ENCODE data around the gene PACRG. TPM values are rescaled to one million over a fixed set of nuclear protein-coding genes. Genes with fewer than 3 reads are reported as not detected.
A peak's percentile ranks its signal among the peaks of the same experiment; 100 is the strongest.

PACRG gene
- total and polyA plus RNA-seq, 8 donors: 1.5 to 6.8 (median 4.6) TPM

- TF ChIP-seq, protein P1, sequence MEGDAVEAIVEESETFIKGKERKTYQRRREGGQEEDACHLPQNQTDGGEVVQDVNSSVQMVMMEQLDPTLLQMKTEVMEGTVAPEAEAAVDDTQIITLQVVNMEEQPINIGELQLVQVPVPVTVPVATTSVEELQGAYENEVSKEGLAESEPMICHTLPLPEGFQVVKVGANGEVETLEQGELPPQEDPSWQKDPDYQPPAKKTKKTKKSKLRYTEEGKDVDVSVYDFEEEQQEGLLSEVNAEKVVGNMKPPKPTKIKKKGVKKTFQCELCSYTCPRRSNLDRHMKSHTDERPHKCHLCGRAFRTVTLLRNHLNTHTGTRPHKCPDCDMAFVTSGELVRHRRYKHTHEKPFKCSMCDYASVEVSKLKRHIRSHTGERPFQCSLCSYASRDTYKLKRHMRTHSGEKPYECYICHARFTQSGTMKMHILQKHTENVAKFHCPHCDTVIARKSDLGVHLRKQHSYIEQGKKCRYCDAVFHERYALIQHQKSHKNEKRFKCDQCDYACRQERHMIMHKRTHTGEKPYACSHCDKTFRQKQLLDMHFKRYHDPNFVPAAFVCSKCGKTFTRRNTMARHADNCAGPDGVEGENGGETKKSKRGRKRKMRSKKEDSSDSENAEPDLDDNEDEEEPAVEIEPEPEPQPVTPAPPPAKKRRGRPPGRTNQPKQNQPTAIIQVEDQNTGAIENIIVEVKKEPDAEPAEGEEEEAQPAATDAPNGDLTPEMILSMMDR (IDR thresholded peaks at IDR 0.05): no peak
- no peaks in the 10 kb centered on the region for H3K36me3 ChIP-seq
- intact Hi-C loops (cut with DNase I): no loop called here
- DNase-seq (no peak), ATAC-seq (no peak)
- no peaks in the 10 kb centered on the region for H3K27me3 ChIP-seq
- no peak overlapping the region for H3K4me3 ChIP-seq
- no peak overlapping the region for H3K27ac ChIP-seq
- H3K4me1 ChIP-seq: peaks cover 0 to 11% of the 10 kb centered on the region in 2 donors
- H3K9me3 ChIP-seq: no peaks in the 10 kb centered on the region
Observed at GRCh38 chr6:163324326-163324687, 596.5 kb downstream of the PACRG start.

GRCh38 chr6:163324688-163325389 lies 597.1 kb downstream of the PACRG start:
- H3K4me1 ChIP-seq: peaks cover 0 to 11% of the 10 kb centered on the region in 2 donors
- DNase-seq: peak in 2 of 4 donors; percentile 44 to 82
- TF ChIP-seq, protein P1 (IDR thresholded peaks at IDR 0.05): no peak
- peak; percentile 91 for ATAC-seq
- H3K4me3 ChIP-seq: no peak overlapping the region
- H3K27ac ChIP-seq: no peak overlapping the region
- no peaks in the 10 kb centered on the region for H3K9me3 ChIP-seq
- no peaks in the 10 kb centered on the region for H3K27me3 ChIP-seq
- H3K36me3 ChIP-seq: no peaks in the 10 kb centered on the region
- intact Hi-C loops (cut with DNase I): no loop called here

DNA sequence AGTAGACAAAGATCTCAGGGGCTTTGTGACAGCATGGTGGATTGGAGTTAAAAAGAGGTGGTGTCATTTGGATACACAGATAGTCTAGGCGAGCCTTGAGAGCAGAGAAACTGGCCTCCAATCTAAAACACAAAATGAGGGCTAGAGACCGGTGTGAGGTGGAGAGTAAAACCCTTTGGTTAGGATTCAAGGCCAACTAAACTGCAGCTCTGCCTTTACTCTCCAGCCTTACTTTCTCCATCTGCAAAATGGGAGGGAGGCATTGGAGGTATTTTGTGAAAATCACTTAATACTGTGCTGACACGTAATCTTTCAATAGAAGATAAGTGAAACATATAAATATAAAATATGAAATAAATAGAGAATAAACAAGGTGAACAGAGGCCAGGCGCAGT lies 597.6 kb downstream of the PACRG start:
- Histone ChIP-seq H3K4me1 (peaks cover 0 to 11% of the 10 kb centered on the region in 2 donors), H3K27ac (no peak overlapping the region), H3K27me3 (no peaks in the 10 kb centered on the region), H3K36me3 (no peaks in the 10 kb centered on the region), H3K9me3 (no peaks in the 10 kb centered on the region), H3K4me3 (no peak overlapping the region)
- DNase-seq: no peak
- ATAC-seq: no peak
- intact Hi-C loops (cut with DNase I): no loop called here
- TF ChIP-seq, protein P1 (IDR thresholded peaks at IDR 0.05): no peak

GRCh38 chr6:163327165-163327880 lies 599.5 kb downstream of the PACRG start:
- Histone ChIP-seq H3K9me3 (no peaks in the 10 kb centered on the region), H3K4me3 (no peak overlapping the region), H3K27me3 (no peaks in the 10 kb centered on the region), H3K36me3 (no peaks in the 10 kb centered on the region), H3K27ac (no peak overlapping the region), H3K4me1 (peaks cover 0 to 11% of the 10 kb centered on the region in 2 donors)
- intact Hi-C loops (cut with DNase I): no loop called here
- TF ChIP-seq, protein P1 (IDR thresholded peaks at IDR 0.05): no peak
- ATAC-seq (no peak), DNase-seq (no peak)

- Histone ChIP-seq H3K9me3 (no peaks in the 10 kb centered on the region), H3K36me3 (no peaks in the 10 kb centered on the region), H3K4me3 (no peak overlapping the region), H3K4me1 (peaks cover 0 to 11% of the 10 kb centered on the region in 2 donors), H3K27ac (no peak overlapping the region), H3K27me3 (no peaks in the 10 kb centered on the region)
- ATAC-seq: no peak
- TF ChIP-seq, protein P1 (IDR thresholded peaks at IDR 0.05): no peak
- intact Hi-C loops (cut with DNase I): no loop called here
- DNase-seq: no peak
Observed at GRCh38 chr6:163327921-163328320, 600.1 kb downstream of the PACRG start.

Measured in left lung (tissue), 10 donors.